Lower lobe of right lung (tissue), 2 donors: ENCODE measurements around the gene TRIM50. TPM values are rescaled to one million over a fixed set of nuclear protein-coding genes. Genes with fewer than 3 reads are reported as not detected.

ENCODE experiments used
- ATAC-seq, 2 donors: fragments of 200-7000 bp; cut with Tn5 transposase; one replicate each; pipeline ENCODE4 v1.9.1; 2020 to 2022; ENCODE audit warnings: mild to moderate bottlenecking in 2 of 2, moderate library complexity in 2 of 2
- DNase-seq: peaks from one replicate; pipeline ENCODE4 v3.0.0-alpha.2; 2020
- H3K27ac ChIP-seq: fragments of 200-600 bp; one replicate; pipeline ENCODE4 v1.8.0; 2022
- H3K27me3 ChIP-seq: fragments of 200-600 bp; one replicate; pipeline ENCODE4 v1.8.0; 2022; ENCODE audit warnings: low read depth
- H3K36me3 ChIP-seq: fragments of 200-600 bp; one replicate; pipeline ENCODE4 v1.8.0; 2022; ENCODE audit warnings: mild to moderate bottlenecking
- H3K4me1 ChIP-seq: fragments of 200-600 bp; one replicate; pipeline ENCODE4 v1.8.0; 2022
- H3K4me3 ChIP-seq: fragments of 200-600 bp; one replicate; pipeline ENCODE4 v1.8.0; 2022; ENCODE audit warnings: mild to moderate bottlenecking
- H3K9me3 ChIP-seq: fragments of 200-600 bp; one replicate; pipeline ENCODE4 v1.8.0; 2022
- intact Hi-C: fragments of 100-400 bp; cut with DNase I; formaldehyde crosslinking; loops from one replicate; pipeline ENCODE4 v1.11.0; 2022
- total RNA-seq: library from RNA; stranded (reverse); fragmentation: NEBNext Ultra II Directional; extraction: Animal tissue kit (Norgen Biotek cat#: 25700); gene quantifications from one replicate; pipeline ENCODE4 v1.2.1, GENCODE V29; 2021
- TF ChIP-seq, protein P1 (sequence below): fragments of 200-600 bp; IDR thresholded peaks from one replicate; pipeline ENCODE4 v1.8.0; 2022; ENCODE audit warnings: antibody characterized with exemption, mild to moderate bottlenecking
- donor health status: DM: no; HTN: yes; CAD: no; lungs with severe emphysema.

The TRIM50 gene
- total RNA-seq, 1 donor from 2014 or later: not detected

- intact Hi-C loops: no loop called here
- Histone ChIP-seq H3K27me3 (no peaks in the 10 kb centered on the region), H3K4me1 (no peaks in the 10 kb centered on the region), H3K4me3 (no peak overlapping the region), H3K27ac (no peak overlapping the region), H3K36me3 (no peaks in the 10 kb centered on the region), H3K9me3 (no peaks in the 10 kb centered on the region)
- TF ChIP-seq, protein P1, sequence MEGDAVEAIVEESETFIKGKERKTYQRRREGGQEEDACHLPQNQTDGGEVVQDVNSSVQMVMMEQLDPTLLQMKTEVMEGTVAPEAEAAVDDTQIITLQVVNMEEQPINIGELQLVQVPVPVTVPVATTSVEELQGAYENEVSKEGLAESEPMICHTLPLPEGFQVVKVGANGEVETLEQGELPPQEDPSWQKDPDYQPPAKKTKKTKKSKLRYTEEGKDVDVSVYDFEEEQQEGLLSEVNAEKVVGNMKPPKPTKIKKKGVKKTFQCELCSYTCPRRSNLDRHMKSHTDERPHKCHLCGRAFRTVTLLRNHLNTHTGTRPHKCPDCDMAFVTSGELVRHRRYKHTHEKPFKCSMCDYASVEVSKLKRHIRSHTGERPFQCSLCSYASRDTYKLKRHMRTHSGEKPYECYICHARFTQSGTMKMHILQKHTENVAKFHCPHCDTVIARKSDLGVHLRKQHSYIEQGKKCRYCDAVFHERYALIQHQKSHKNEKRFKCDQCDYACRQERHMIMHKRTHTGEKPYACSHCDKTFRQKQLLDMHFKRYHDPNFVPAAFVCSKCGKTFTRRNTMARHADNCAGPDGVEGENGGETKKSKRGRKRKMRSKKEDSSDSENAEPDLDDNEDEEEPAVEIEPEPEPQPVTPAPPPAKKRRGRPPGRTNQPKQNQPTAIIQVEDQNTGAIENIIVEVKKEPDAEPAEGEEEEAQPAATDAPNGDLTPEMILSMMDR: no peak
- ATAC-seq (no peak), DNase-seq (no peak)
Measured at GRCh38 chr7:73349763-73350162, 21.9 kb upstream of the TRIM50 start.

DNA sequence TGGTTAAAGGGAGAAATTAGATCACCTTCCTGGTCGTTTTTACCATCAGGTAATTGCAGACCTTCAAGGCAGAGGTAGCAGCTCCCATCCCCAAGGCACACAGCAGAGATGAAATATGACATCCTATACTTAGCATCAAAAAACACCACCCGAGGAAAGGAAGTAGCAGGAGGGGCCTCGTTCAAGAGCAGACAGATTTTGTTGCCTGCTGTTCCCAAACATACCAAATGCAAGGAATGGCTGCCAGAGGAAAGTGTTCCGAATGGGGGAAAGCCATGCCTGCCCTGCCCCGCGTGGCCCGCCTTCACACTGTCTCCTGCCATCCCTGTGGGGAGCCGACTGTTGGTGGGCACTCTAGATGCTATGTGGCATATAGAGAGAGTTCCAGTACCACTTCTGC is 18.1 kb upstream of the TRIM50 start:
- no peak for ATAC-seq
- no peaks in the 10 kb centered on the region for H3K4me1 ChIP-seq
- H3K27ac ChIP-seq: no peak overlapping the region
- H3K36me3 ChIP-seq: no peaks in the 10 kb centered on the region
- H3K9me3 ChIP-seq: no peaks in the 10 kb centered on the region
- intact Hi-C loops: no loop called here
- no peak for DNase-seq
- TF ChIP-seq, protein P1: no peak
- H3K4me3 ChIP-seq: no peak overlapping the region
- no peaks in the 10 kb centered on the region for H3K27me3 ChIP-seq

DNA sequence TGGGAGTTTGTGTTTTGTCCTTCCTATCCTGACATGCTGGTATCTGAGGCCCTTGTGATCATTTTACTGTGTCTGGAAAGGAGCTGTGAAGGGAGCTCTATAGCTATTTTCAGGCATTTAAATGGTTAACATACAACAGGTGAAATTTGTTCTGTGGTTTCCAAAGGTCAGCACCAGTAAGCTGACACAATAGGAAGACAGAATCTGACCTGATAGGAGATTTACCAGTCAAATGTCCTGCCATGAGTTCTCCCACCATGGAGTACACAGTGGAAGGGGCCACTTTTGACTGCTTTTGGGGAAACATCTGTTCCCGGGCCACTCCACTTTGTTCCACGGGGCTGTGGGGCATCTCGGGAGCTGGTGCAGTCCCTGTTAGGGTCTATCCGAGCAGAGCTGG is 17.7 kb upstream of the TRIM50 start:
- TF ChIP-seq, protein P1: no peak
- H3K27ac ChIP-seq: no peak overlapping the region
- no peaks in the 10 kb centered on the region for H3K27me3 ChIP-seq
- no peaks in the 10 kb centered on the region for H3K9me3 ChIP-seq
- H3K4me3 ChIP-seq: no peak overlapping the region
- DNase-seq: no peak
- ATAC-seq: no peak
- no peaks in the 10 kb centered on the region for H3K4me1 ChIP-seq
- intact Hi-C loops: no loop called here
- H3K36me3 ChIP-seq: no peaks in the 10 kb centered on the region

- no peak overlapping the region for H3K27ac ChIP-seq
- no peaks in the 10 kb centered on the region for H3K4me1 ChIP-seq
- TF ChIP-seq, protein P1: no peak
- no peak overlapping the region for H3K4me3 ChIP-seq
- no peak for DNase-seq
- H3K9me3 ChIP-seq: no peaks in the 10 kb centered on the region
- no peak for ATAC-seq
- intact Hi-C loops: no loop called here
- no peaks in the 10 kb centered on the region for H3K27me3 ChIP-seq
- no peaks in the 10 kb centered on the region for H3K36me3 ChIP-seq
Measured at GRCh38 chr7:73343671-73344380, 15.9 kb upstream of the TRIM50 start.

GRCh38 chr7:73342645-73343044 is 14.8 kb upstream of the TRIM50 start:
- peak; percentile 57 to 64 for ATAC-seq
- no peaks in the 10 kb centered on the region for H3K4me1 ChIP-seq
- intact Hi-C loops: no loop called here
- no peaks in the 10 kb centered on the region for H3K9me3 ChIP-seq
- no peak overlapping the region for H3K27ac ChIP-seq
- DNase-seq: no peak
- no peaks in the 10 kb centered on the region for H3K27me3 ChIP-seq
- H3K4me3 ChIP-seq: no peak overlapping the region
- TF ChIP-seq, protein P1: peak; percentile 25
- no peaks in the 10 kb centered on the region for H3K36me3 ChIP-seq
